ENCODE measurements around the gene LRRD1.

DNA sequence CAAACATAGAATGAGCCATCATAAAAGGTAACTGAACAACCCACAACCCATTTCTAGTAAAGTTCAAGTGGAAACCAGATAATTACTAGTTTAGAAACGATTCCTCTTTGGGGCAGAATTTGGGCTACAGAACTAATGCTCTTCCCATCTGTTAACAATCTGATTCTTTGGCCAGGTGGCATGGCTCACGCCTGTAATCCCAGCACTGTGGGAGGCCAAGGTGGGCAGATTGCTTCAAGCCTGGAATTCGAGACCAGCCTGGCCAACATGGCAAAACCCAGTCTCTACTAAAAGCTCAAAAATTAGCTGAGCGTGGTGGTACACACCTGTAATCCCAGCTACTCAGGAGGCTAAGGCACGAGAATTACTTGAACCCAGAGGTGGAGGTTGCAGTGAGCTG lies 63.1 kb downstream of the LRRD1 start:
- TF ChIP-seq POLR2A (IDR thresholded peaks at IDR 0.05; ENCODE audit: low read depth, low read length) = no peak
- no peak for TF ChIP-seq POLR2AphosphoS5 (IDR thresholded peaks at IDR 0.05; ENCODE audit: low read depth, low read length)
